ENCODE results near the gene PLEKHG1.

PLEKHG1 gene

DNA sequence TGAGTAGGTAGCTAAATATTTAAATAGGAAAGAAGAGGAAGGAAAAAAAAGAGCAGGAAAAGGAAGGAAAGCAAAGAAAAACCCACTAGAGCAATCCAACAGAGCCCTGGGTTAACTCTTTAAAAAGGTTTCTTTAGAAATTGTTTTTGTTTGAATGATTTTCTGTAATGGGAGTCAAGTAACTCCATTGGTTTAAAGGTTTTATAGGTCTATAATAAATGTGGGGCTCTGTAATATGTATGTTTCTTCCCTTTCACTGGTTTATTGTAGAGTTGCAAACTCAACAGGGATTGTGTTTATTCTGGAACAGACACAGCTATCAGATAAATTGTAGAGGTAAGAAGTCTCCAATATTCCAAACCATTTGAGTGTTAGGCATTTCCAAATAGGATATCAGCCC is 10.9 kb downstream of the PLEKHG1 start:
- no peaks in the 10 kb centered on the region for H3K27me3 ChIP-seq (ENCODE audit: control insufficient read depth, low read length)
- peaks cover 96% of the 10 kb centered on the region for H3K4me1 ChIP-seq (ENCODE audit: control insufficient read depth, low read length)
- H4K20me1 ChIP-seq (ENCODE audit: control insufficient read depth, insufficient read depth, low read depth, low read length), result no peaks in the 10 kb centered on the region

GRCh38 chr6:150613269-150613668 is 13.6 kb downstream of the PLEKHG1 start:
- peaks cover 99% of the 10 kb centered on the region for H3K79me2 ChIP-seq (ENCODE audit: control insufficient read depth, low read length)
- H3K27ac ChIP-seq (ENCODE audit: low read depth, low read length), result no peak overlapping the region
- H3K9me3 ChIP-seq (ENCODE audit: control insufficient read depth, insufficient read depth, low read length), result no peaks in the 10 kb centered on the region
- TF ChIP-seq, protein P1, sequence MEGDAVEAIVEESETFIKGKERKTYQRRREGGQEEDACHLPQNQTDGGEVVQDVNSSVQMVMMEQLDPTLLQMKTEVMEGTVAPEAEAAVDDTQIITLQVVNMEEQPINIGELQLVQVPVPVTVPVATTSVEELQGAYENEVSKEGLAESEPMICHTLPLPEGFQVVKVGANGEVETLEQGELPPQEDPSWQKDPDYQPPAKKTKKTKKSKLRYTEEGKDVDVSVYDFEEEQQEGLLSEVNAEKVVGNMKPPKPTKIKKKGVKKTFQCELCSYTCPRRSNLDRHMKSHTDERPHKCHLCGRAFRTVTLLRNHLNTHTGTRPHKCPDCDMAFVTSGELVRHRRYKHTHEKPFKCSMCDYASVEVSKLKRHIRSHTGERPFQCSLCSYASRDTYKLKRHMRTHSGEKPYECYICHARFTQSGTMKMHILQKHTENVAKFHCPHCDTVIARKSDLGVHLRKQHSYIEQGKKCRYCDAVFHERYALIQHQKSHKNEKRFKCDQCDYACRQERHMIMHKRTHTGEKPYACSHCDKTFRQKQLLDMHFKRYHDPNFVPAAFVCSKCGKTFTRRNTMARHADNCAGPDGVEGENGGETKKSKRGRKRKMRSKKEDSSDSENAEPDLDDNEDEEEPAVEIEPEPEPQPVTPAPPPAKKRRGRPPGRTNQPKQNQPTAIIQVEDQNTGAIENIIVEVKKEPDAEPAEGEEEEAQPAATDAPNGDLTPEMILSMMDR (IDR thresholded peaks at IDR 0.05; ENCODE audit: low read depth, low read length, poor library complexity, severe bottlenecking), result no peak
- no peak for TF ChIP-seq EZH2phosphoT487 (IDR thresholded peaks at IDR 0.05; ENCODE audit: borderline replicate concordance, low read length)
- H3K4me3 ChIP-seq (ENCODE audit: low read length), result no peak overlapping the region
- H3F3A ChIP-seq (ENCODE audit: control insufficient read depth, insufficient read depth), result peaks cover 30% of the 10 kb centered on the region
- no peaks in the 10 kb centered on the region for H3K9me2 ChIP-seq (replicated peaks; ENCODE audit: control insufficient read depth, low read length)
- no peaks in the 10 kb centered on the region for H3K27me3 ChIP-seq (ENCODE audit: control insufficient read depth, low read length)
- H4K20me1 ChIP-seq (ENCODE audit: control insufficient read depth, insufficient read depth, low read depth, low read length), result no peaks in the 10 kb centered on the region
- no peak overlapping the region for H3K4me2 ChIP-seq (ENCODE audit: low read length)
- peaks cover 53% of the 10 kb centered on the region for H3K36me3 ChIP-seq (ENCODE audit: control insufficient read depth, low read length)
- H3K4me1 ChIP-seq (ENCODE audit: control insufficient read depth, low read length), result peaks cover 99% of the 10 kb centered on the region

More for the DNA sequence above, 10.9 kb downstream of the PLEKHG1 start:
- Histone ChIP-seq H3K4me2 (ENCODE audit: low read length) (peak overlapping the region; percentile 4; the same call in 1 of the 2 replicates), H3K36me3 (ENCODE audit: control insufficient read depth, low read length) (peaks cover 57% of the 10 kb centered on the region), H3K9me3 (ENCODE audit: control insufficient read depth, insufficient read depth, low read length) (no peaks in the 10 kb centered on the region), H3K9me2 (replicated peaks; ENCODE audit: control insufficient read depth, low read length) (no peaks in the 10 kb centered on the region), H3K4me3 (ENCODE audit: low read length) (no peak overlapping the region), H3K79me2 (ENCODE audit: control insufficient read depth, low read length) (peaks cover 99% of the 10 kb centered on the region), H3K27ac (ENCODE audit: low read depth, low read length) (no peak overlapping the region), H3F3A (ENCODE audit: control insufficient read depth, insufficient read depth) (peaks cover 12% of the 10 kb centered on the region)
- TF ChIP-seq EZH2phosphoT487 (IDR thresholded peaks at IDR 0.05; ENCODE audit: borderline replicate concordance, low read length), result no peak
- TF ChIP-seq, protein P1 (IDR thresholded peaks at IDR 0.05; ENCODE audit: low read depth, low read length, poor library complexity, severe bottlenecking), result no peak

DNA sequence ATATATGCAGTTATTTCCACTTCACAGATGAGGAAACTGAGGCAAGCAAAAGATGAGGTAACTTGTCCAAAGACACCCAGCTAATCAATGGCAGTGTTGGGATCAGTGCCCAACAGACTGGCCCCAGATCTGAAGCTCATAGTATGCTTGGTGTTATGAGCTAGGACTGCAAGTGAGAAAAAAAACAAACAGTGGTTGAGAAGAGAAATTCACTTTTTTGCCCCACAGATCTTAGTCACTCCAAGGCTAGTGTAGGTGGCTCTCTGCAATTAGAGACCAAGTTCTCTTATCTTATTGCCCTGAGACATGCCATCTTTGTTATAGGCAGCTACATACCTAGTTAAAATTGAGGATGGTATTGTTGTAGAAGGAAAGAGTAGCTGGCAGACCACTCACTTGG is 16.3 kb downstream of the PLEKHG1 start:
- Histone ChIP-seq H3K9me3 (ENCODE audit: control insufficient read depth, insufficient read depth, low read length) (no peaks in the 10 kb centered on the region), H3K4me3 (ENCODE audit: low read length) (peak overlapping the region; percentile 66), H3K4me1 (ENCODE audit: control insufficient read depth, low read length) (peaks cover 99% of the 10 kb centered on the region), H3K4me2 (ENCODE audit: low read length) (peak overlapping the region; percentile 72), H4K20me1 (ENCODE audit: control insufficient read depth, insufficient read depth, low read depth, low read length) (no peaks in the 10 kb centered on the region), H3K9me2 (replicated peaks; ENCODE audit: control insufficient read depth, low read length) (no peaks in the 10 kb centered on the region), H3F3A (ENCODE audit: control insufficient read depth, insufficient read depth) (peaks cover 30% of the 10 kb centered on the region), H3K27ac (ENCODE audit: low read depth, low read length) (peak overlapping the region; percentile 98), H3K27me3 (ENCODE audit: control insufficient read depth, low read length) (no peaks in the 10 kb centered on the region), H3K36me3 (ENCODE audit: control insufficient read depth, low read length) (peaks cover 42% of the 10 kb centered on the region), H3K79me2 (ENCODE audit: control insufficient read depth, low read length) (peaks cover 99% of the 10 kb centered on the region)
- TF ChIP-seq EZH2phosphoT487 (IDR thresholded peaks at IDR 0.05; ENCODE audit: borderline replicate concordance, low read length), result no peak
- TF ChIP-seq, protein P1 (IDR thresholded peaks at IDR 0.05; ENCODE audit: low read depth, low read length, poor library complexity, severe bottlenecking), result no peak
